MCF 10A (cell line): Measurements from ENCODE around the gene PITPNM1. TPM values are rescaled to one million over a fixed set of nuclear protein-coding genes. Genes with fewer than 3 reads are reported as not detected.

ENCODE experiments used
- BruUV-seq: library from RNA; stranded (reverse); fragments of 400-500 nt; replicated peaks from 2 replicates; lab custom pipeline; 2021; lab: Mats Ljungman, UMichigan
- CTCF ChIA-PET: fragments of 300-600 bp; sonication (Branson Sonifier 250); formaldehyde crosslinking; extraction: SDS; loops from one replicate; lab custom pipeline; 2021; ENCODE audit warnings: antibody characterized with exemption, inconsistent platforms; lab: Yijun Ruan, JAX
- POLR2A ChIA-PET: fragments of 300-600, 350-650 bp; sonication (Branson Sonifier 250); formaldehyde crosslinking; extraction: SDS; loops from one replicate; lab custom pipeline; 2020; ENCODE audit warnings: antibody characterized with exemption, inconsistent platforms; lab: Yijun Ruan, JAX
- DNase-seq: peaks from one replicate; pipeline ENCODE4 v3.0.0-alpha.2; 2018; ENCODE audit not compliant: unreplicated experiment
- H3K27ac Mint-ChIP-seq: one replicate; pipeline ENCODE4 v1.8.0; 2022; ENCODE audit warnings: mild to moderate bottlenecking, low read depth, mixed read lengths; ENCODE audit not compliant: unreplicated experiment
- H3K27me3 Mint-ChIP-seq: one replicate; pipeline ENCODE4 v1.8.0; 2022; ENCODE audit warnings: mixed read lengths; ENCODE audit not compliant: insufficient read depth, unreplicated experiment
- H3K36me3 Mint-ChIP-seq: one replicate; pipeline ENCODE4 v1.8.0; 2022; ENCODE audit warnings: mild to moderate bottlenecking, moderate library complexity, mixed read lengths; ENCODE audit not compliant: insufficient read depth, unreplicated experiment
- H3K4me1 Mint-ChIP-seq: one replicate; pipeline ENCODE4 v1.8.0; 2022; ENCODE audit warnings: mixed read lengths; ENCODE audit not compliant: insufficient read depth, unreplicated experiment
- H3K4me3 Mint-ChIP-seq: one replicate; pipeline ENCODE4 v1.8.0; 2022; ENCODE audit warnings: mild to moderate bottlenecking, moderate library complexity, mixed read lengths; ENCODE audit not compliant: unreplicated experiment
- H3K9me3 Mint-ChIP-seq: one replicate; pipeline ENCODE4 v1.8.0; 2022; ENCODE audit warnings: mixed read lengths; ENCODE audit not compliant: unreplicated experiment
- CTCF ChIP-seq: fragments of 200-600 bp; IDR thresholded peaks from one replicate; pipeline ENCODE4 v1.8.0; 2022; ENCODE audit warnings: antibody characterized with exemption, mild to moderate bottlenecking; ENCODE audit not compliant: unreplicated experiment
- intact Hi-C: fragments of 100-400 bp; cut with micrococcal nuclease; formaldehyde crosslinking; loops from 2 replicates; pipeline ENCODE4 v1.14.1; 2022
- total RNA-seq: library from RNA; stranded (reverse); gene quantifications from 2 replicates; pipeline ENCODE4 v1.2.3, GENCODE V29; 2022

Gene PITPNM1
- total RNA-seq, 1 experiment from 2014 or later, result 38.7 TPM

GRCh38 chr11:67502328-67502979 is 2.7 kb downstream of the PITPNM1 start:
- DNase-seq, result no peak
- BruUV-seq, result no TSS peak
- no peaks in the 10 kb centered on the region for H3K27me3 Mint-ChIP-seq
- CTCF ChIA-PET, result interaction anchor here (0.5 to 0.6 kb wide), 2 partner anchors 53 to 73 kb away, joined by 3 read pairs; no protein-coding TSS in a partner anchor
- POLR2A ChIA-PET, result no interaction called here
- no peak overlapping the region for H3K27ac Mint-ChIP-seq
- H3K9me3 Mint-ChIP-seq, result no peaks in the 10 kb centered on the region
- intact Hi-C loops, result no loop called here
- H3K36me3 Mint-ChIP-seq, result peaks cover 26% of the 10 kb centered on the region
- peaks cover 21% of the 10 kb centered on the region for H3K4me1 Mint-ChIP-seq
- no peak for TF ChIP-seq CTCF
- H3K4me3 Mint-ChIP-seq, result peak overlapping the region; percentile 56

- ChIA-PET CTCF (interaction anchor here (0.6 kb wide), 1 partner anchor 73 kb away, joined by 3 read pairs; no protein-coding TSS in a partner anchor), POLR2A (interaction anchor here (1.3 kb wide), 1 partner anchor 81 kb away, joined by 3 read pairs; no protein-coding TSS in a partner anchor)
- no peak for DNase-seq
- Mint-ChIP-seq H3K9me3 (no peaks in the 10 kb centered on the region), H3K27ac (no peak overlapping the region), H3K4me1 (peaks cover 21% of the 10 kb centered on the region), H3K27me3 (no peaks in the 10 kb centered on the region), H3K36me3 (peaks cover 26% of the 10 kb centered on the region), H3K4me3 (no peak overlapping the region)
- intact Hi-C loops, result no loop called here
- no TSS peak for BruUV-seq
- TF ChIP-seq CTCF, result no peak
These were observed 3.3 kb downstream of the PITPNM1 start for GRCh38 chr11:67501854-67502253.

GRCh38 chr11:67500831-67501715 is 4.1 kb downstream of the PITPNM1 start:
- CTCF ChIA-PET, result interaction anchor here (0.5 kb wide), 2 partner anchors 26 to 135 kb away, joined by 3 to 5 read pairs; no protein-coding TSS in a partner anchor
- peaks cover 26% of the 10 kb centered on the region for H3K36me3 Mint-ChIP-seq
- no peaks in the 10 kb centered on the region for H3K27me3 Mint-ChIP-seq
- BruUV-seq, result no TSS peak
- TF ChIP-seq CTCF, result no peak
- H3K9me3 Mint-ChIP-seq, result no peaks in the 10 kb centered on the region
- no peak overlapping the region for H3K27ac Mint-ChIP-seq
- peak; percentile 32 for DNase-seq
- intact Hi-C loops, result no loop called here
- POLR2A ChIA-PET, result interaction anchor here (0.6 to 1.3 kb wide), 4 partner anchors 9 to 99 kb away, joined by 3 read pairs; no protein-coding TSS in a partner anchor
- peaks cover 15% of the 10 kb centered on the region for H3K4me1 Mint-ChIP-seq
- no peak overlapping the region for H3K4me3 Mint-ChIP-seq

- no peak for TF ChIP-seq CTCF
- no peak for DNase-seq
- Mint-ChIP-seq H3K27me3 (no peaks in the 10 kb centered on the region), H3K4me1 (peaks cover 9% of the 10 kb centered on the region), H3K9me3 (no peaks in the 10 kb centered on the region), H3K36me3 (peaks cover 22% of the 10 kb centered on the region), H3K27ac (no peak overlapping the region), H3K4me3 (no peak overlapping the region)
- CTCF ChIA-PET, result interaction anchor here (0.5 to 0.7 kb wide), 2 partner anchors 30 to 136 kb away, joined by 3 read pairs; no protein-coding TSS in a partner anchor
- no TSS peak for BruUV-seq
- intact Hi-C loops, result no loop called here
- POLR2A ChIA-PET, result interaction anchor here (0.6 to 1.3 kb wide), 4 partner anchors 8 to 98 kb away, joined by 3 read pairs; no protein-coding TSS in a partner anchor
These were observed 4.7 kb downstream of the PITPNM1 start for GRCh38 chr11:67500484-67500821.
